GM19395 (cell line): Measurements from ENCODE around the gene ETS1.

Experiments used
- ATAC-seq: cut with Tn5 transposase; IDR thresholded peaks from one replicate; pipeline ENCODE4 v1.9.1; 2021; ENCODE audit warnings: mild to moderate bottlenecking, moderate library complexity; ENCODE audit not compliant: unreplicated experiment

Gene ETS1

DNA sequence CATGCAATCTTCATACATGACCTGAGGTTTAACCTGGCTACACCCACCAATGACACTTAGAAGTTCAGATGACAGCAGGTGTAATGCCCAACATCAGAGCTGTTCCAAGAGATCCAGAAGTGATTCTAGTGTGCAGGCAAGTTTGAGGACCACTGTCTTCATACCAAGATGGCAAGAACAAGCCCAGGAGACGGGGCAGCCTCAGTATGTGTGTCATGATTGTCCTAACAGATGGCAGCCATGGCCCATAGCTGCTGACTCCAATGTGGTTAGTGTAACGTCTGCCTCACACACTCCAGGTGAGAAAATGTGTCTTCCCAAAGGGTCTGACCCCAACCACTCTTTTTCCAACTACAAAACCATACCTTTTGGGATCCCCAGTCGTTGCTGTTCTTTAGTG lies 97.3 kb downstream of the ETS1 start:
- no peak for ATAC-seq

DNA sequence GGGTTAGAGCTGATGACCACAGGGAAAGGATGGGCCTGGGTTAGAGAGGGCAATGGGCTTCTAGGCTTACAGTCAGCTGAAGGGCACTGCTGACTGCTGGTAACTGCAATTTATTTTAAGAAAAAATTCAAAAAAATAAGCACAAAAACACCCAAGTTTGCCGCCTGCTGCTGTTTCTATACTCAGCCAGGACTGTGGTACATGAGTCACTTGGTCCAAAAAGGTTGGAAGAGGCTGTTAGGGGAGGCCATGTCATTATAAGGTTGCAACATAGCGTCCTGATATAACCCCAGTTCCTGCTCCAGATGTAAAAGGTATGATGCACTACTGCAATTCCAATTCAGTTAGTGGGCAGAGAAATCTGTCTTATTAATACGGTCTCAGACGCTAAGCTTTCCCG lies 98.9 kb downstream of the ETS1 start:
- ATAC-seq: no peak

DNA sequence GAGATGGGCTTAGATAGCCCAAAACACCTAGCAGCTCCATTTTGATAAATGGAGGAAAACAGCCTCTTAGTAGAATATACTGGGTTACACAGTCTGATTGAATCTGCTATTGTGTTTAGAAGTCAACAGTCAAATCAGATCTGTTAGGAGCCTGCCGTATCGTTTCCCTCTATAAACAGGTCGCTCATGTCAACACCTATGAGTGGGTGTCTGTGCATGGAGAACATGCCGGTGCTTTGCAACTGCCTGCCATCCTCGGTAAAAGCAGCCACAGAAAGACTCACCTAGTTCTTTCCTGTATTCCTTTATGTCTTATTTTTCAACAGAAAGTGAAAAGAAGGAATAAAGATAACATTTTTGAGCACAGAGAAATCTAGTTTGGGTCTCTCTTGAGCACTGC lies 99.4 kb downstream of the ETS1 start:
- no peak for ATAC-seq

DNA sequence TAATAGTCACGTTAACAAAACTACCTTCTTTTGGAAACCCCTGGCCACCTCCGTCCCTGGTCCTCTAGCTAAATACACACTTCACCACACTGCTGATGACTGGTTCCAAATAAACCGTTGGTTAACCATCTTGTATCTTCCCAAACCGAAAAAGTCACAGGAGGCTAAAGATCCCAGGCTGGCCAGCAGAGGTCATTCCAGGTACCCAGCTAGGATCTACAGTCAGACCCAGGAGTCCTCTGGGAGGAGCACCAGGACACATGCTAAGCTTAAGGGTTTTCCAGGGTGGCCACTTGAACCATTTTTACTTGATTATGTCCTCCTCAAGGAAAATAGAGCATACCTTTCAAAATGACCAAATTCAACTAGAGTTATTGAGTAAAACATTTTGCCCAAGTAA lies 103.2 kb downstream of the ETS1 start:
- ATAC-seq: no peak

DNA sequence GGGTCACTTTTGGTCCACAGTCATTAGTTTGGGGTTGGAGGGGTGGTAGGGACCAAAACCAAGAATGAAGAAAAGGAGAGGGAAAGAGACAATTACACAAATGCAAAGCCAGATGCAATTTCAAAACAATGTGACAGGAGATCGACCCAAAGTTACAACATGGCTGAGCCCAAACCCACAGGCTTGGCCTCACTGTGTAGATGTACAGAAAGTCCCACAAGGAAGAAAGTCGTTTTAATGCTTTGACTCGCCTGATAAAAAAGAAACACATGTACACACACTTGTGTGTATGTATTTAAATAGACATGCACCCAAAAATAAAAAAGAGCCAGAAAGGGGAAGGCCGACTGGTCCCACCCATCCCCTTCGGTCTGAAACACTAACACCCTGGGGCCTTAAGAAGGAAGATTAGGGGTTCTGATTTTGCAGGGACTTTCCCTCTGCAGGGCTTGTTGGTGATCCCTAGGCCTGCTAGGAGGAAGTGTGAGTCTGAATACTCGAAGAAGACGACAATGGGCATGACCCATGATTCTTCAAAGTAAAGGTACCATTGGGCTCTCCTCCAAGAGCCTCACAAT lies 104.1 kb downstream of the ETS1 start:
- peak; percentile 81 for ATAC-seq

DNA sequence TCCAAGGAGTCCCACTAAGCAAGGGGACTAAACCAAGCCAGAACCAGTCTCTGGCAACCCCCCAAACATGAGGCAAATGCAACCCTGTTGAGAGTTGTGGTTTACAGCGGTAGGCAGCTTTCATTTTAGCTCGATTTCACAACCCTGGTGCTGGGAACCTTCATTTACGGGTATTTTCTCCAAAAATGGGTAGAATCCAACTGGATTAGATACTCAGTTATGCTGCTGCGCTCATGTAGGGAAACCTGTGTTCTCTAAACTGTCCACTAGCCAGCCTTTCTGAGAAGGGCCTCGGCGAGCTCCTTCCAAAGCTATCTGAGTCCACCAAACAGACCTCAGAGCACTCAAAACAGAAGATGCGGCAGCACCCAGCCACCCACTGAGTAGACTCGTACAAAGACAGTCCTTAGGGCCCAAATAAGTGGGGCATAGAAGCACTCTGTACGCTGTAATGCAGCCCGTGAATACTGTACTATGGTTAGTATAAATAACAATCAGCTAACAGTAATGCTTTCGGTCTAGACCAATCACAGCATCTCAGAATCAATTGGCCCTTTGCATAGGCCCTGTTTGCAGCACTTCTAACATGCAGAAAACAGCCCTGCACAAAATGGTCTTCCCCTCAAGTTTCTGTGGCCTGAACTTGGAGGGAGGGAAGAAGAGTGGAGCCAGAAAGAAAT lies 104.7 kb downstream of the ETS1 start:
- peak; percentile 64 for ATAC-seq

DNA sequence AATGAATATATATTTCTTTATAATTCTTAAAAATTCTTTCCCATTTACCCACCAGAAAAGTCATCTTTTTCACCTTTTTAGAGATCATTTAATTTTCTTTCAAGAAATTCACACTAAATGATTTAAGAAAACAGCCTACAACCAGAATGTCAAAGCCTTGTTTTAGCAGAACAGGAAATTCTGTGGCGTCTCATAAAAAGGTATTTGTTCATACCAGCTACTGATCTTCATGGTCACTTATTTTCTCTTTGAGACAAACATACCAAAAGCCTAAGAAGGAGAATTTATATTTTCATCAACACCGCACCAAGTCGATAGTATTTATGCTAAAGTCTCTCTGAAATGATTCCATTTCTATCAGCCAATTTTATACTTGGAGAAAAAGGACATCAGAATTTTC lies 105.3 kb downstream of the ETS1 start:
- no peak for ATAC-seq

DNA sequence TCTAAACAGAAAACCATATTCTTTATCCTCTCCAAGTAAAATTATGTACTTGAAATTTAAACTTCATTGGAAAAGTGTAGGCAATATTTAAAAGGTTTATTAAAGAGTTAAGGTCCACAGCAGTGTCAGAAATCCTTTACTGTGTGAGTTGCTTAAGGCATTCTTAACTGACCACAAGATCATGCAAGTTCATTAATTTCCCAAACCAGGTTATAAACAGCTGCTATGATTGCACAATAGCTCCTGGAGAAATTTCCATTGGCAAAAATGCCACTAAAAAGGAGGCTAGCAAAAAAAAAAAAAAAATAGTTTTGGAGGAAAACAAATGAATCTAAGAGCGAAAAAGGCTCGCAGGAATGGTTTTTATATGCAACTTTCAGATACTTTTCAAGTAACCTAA lies 106.2 kb downstream of the ETS1 start:
- no peak for ATAC-seq

DNA sequence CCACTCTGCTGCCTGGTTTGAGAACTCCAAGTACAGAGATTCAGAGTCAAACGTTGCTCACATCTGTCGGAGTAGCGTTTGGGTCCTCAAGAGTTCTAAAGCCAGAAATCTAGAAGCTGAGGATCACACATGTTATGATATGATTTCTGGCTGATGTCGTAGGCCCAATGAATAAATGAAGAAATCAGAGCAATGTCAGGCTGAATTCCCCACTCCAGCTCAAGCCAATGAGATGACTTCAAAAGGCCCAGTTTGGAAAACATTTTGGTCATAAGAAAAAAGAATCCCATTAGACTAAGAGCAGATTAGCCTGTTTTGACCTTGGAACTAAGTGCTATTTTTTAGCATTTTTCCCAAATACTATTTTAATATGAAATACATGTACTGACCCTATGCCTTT lies 106.7 kb downstream of the ETS1 start:
- no peak for ATAC-seq

DNA sequence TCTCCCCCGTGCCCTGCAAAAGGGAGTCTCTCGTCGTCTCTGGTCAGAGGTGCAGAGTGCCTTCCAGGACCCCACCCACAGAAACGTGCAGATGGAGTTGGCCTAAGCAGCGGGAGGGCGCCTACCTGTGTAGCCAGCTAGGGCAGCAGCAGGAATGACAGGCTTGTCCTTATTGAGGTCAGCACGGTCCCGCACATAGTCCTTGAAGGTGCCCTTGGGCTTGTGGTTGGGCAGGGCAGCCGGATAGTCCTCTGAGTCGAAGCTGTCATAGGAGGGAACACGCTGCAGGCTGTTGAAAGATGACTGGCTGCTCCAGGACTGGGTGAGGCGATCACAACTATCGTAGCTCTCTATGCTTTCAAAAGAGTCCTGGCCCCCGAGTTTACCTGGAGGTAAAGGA lies 107.3 kb downstream of the ETS1 start:
- no peak for ATAC-seq

DNA sequence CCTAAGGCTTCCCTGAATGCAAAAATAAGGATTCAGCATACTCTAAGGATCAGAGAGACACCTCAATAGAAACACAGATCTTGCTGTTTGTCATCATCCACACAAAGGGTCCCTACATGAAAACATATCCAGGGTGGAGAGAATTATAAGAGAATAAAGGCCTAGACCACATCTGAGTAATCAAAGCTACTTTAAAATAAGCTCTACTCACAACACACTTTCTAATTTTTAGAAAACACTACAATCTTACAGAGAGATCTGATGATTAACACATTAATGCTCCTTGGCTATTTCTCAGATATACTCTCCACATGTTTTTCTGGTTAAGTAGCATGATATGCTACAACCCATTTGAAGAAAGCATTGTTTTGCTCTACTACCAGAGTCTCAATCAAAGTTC lies 108.2 kb downstream of the ETS1 start:
- no peak for ATAC-seq

DNA sequence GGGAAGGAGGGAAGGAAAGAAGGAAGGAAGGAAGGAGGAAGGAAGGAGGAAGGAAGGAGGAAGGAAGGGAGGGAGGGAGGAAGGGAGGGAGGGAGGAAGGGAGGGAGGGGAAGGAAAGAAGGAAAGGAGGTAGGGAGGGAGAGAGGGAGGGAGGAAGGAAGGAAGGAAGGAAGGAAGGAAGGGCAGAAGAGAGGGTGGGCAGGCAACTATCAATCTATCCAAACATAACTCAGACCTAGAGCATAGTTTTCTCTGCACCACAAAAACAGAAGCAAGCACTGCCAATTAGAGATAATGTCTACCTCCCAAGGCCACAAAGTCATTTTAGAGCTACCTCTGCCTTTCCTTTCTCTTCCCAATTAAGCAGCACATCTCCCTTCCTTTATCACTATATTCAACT lies 109.1 kb downstream of the ETS1 start:
- no peak for ATAC-seq

DNA sequence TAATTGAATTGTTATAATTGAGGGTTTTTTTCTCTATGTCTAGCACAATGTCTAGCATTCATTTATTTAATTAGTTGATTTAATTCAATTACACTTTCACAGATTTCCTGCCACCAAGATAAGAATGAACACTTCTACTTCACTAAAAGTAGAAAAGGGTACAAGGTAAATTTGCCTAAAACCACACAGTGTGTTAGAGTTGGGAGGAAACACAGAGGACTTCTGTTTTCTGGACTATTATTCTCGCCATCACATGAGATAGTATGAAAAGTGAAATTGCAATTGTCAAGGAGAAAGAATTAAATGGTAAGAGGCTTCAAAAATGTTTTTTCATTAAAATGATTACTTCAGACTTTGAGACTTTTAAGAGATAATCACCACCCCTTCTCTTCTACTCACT lies 109.5 kb downstream of the ETS1 start:
- no peak for ATAC-seq

DNA sequence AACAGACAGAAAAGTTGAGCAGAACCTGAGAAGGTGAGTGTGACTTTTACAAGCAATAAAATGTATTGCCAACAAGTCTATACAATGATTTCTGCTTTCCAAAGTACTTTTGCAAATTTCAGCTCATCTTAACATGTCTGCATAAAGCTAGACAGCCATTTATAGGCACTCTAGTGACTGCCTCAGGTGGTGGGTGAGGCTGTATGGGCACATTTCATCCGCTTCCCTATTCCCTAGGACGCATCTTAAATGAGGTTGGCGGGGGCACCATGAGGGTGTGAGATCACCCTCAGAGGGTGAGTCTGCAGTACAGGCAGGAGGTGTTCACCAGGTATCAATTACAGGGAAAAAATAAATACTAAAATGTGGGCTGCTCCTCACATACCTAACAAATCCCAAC lies 110.1 kb downstream of the ETS1 start:
- no peak for ATAC-seq

DNA sequence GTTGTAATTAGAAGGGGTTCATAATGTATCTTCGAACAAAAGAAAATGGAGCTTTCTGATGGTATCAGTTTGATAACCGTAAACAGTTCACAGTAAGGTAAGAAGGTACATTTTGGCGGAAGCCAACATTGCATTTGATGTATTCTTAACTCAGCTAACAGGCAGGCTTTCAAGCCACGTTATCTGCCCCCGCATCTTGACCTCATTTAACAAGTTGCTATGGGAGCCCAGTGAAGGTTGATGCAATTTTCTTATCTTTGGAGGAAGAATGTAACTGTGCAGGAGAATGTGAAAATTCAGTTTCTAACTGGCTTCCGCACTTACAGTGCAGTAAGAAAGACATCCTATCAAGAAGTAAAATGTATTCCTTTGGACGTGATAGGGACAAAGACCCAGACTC lies 110.6 kb downstream of the ETS1 start:
- no peak for ATAC-seq

DNA sequence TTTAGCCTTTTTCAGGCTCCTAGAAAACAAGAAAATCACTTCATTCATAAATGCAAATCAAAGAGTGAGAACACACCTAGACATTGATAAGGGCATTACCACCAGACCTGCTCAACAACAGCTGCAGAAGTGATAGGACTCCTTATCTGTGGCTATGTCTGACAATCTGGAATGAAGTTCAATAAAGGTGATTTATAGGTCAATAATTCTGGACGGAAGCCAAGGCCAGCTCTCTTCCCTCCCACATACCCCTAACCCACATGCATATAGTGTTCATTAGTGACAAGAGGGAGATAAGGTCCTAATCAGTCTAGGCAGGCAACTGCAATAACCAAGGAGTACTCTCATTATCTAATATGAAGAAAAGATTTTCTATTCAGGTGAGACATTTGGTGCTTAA lies 111.3 kb downstream of the ETS1 start:
- ATAC-seq: no peak

DNA sequence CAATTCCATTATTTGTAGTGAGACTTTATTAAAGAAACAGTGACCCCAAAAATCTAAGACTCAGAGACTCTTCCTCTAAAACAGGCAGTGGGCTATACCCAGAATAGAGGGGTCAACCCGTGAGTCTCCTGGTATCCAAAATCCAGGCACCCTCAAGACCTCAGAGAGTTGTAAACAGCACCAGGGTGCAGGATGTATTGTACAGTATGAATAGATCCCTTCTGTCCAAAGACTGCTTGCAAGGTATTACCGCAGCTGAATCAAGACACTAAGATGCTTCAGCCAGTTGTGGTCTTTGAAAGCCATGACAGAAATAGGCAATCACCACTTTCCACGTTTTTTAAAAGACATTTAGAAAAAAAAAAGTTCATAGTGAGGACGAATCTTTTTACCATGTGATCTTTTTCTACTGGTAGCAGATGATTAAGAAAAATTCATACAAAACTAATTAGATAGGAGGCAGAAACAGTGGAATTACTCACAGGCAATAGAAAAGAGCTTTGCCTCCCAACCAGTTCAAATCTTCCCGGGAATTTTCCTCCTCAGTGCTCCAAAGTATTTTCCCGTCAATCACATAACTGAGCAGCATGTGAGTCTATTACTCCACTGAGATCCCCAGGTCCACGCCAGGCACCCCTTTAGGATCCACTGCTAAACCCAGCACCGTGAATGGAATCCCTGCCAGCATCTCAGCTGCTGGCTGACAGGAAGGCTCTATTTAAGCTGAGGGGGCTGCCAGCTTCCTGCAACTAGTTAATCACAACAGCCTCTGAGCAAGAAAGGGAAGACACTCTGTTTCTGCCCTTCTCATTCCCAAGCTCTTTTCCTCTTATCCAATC lies 113.1 kb downstream of the ETS1 start:
- ATAC-seq: no peak

DNA sequence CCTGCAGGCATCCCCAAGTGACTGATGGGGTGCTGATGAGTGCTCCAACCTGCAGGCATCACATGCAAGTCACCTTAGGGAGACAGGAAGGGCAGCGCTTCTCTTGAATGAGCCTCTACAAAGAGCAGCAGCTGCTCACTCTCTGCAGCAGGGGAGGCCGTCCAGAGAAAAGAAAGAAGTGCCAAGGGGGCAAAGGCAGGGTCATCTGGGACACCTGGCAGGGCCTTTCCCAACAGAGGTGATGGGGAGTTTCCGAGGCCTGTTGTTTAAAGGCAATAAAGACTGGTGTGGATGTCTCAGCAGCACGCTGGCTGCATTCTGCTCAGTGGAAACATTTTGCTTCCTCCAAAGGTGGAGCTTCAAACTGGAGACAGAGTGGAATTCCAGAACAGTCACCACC lies 113.7 kb downstream of the ETS1 start:
- no peak for ATAC-seq

DNA sequence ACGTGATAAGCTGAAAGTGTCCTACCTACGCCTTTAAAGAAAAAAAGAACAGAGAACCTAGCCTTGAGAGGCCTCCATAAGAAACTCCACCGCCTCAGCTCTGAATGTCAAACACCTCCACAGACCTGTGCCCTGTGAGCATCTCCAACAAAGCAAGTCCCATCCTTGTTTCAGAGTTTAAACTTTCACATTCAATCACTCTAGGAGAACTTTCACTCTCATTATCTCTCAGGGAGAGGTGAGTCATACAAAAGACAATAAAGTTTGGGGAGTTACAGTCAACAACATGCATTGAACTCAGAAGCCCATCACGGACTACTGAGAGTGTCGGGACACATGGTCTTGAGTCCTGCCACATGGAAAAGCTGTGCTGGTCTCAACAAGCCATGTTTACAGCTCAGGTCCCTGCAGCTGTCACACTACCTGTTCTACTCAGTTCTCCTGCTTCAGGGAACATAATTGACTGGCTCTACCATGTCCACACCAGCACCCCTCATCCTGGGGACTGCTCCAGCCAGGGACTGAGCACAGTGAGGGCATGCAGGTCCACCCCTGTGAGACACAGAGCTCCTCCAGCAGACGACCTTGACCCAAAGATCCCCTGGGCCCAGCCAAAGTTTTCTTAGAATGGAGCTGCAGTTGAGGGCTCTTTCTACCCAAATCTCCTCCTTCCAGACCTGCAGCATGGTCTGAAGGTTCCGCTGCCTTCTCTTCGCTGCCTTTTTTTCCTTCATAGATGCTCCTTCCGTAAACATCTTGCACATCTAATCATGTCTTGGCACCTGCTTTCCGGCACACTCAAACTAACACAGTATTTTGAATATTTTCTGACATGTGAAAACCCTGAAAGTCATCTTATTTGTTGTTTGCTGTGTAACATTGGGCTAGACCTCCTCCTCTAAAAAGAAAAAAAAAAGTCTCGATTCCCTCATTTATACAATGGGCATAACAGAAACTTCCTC lies 114.9 kb downstream of the ETS1 start:
- ATAC-seq: peak; percentile 57

DNA sequence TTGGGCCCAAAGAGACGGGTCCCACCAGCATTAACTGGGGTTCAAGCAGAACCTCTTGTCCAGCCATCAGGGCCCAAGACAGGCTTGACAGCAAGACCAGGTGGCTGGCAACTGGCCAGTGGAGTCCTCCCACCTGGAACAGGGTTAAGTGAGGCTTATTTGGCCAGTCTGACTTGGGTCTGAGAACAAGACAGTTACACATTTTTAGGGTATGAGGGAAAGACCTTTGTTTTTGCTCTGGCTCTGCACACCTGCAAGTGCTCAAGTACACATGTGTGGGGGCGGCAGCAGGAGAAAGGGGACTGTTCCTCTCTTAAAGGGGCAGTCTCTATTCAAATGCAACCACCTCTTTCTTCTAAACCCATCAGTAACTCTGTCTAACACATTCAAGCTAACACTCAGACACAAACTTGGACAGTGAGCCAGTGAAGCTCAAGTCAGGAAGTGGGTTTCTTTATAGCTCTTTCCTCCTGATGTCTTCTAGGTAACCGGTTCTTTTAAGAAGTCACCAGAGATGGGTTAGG lies 116.2 kb downstream of the ETS1 start:
- peak; percentile 56 for ATAC-seq

DNA sequence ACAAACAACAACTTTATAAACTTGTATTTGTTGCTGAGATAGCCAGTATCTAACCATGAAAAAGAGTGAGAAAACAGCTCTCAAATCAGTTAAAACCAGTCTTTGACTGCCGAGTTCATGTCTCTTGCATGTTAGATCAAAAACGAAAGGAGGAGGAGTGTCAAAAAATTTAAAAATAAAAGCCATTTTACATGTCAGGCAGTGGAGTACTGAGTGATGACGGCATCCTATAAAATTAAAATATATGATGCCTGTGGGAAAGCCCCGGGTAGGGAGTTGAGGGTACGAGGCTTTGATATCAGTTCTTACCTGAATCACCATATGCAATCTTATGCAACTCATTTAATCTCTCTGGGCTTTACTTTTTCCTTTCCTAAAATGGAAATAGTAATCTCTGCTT lies 117.3 kb downstream of the ETS1 start:
- no peak for ATAC-seq
